ENCODE results near the gene HOXD13.

HOXD13 gene

DNA sequence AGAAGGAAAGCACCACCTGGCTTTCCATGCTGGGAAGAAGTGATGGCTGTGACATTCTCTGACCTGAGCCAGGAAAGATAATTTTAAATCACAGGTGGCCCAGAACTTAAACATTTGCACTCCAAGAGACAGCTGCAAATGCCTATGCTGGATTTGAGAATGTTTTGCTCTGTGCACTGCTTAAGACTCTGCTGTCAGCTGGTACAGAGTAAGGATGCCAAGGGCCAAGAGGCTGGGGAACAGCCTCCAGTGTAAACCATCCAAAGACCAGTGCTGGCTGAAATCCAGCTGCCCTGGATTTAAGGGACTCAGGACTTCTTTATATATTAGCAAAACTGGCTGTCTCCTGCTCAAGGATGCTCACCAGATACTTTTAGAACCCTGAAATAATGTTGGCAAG, 40.9 kb downstream of the HOXD13 start:
- peak; percentile 36 for DNase-seq

DNA sequence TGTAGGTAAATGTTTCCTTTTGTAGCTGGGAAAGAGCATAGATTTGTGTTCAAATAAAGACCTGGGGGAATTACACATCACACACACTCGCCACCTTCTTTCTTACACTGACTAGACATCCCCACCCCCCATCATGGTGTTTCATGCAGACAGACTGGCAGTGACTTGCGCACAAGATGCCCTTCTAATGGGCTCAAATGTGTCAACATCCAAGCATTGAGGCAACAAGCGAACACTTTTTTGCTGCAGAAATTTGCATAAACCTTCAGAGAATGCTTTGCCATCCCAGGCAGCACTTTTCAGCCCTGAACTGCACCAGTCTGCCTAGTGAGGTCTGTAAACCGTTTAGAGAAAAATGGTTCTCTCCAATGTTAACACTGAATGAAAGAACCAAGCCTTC, 41.5 kb downstream of the HOXD13 start:
- no peak for DNase-seq

DNA sequence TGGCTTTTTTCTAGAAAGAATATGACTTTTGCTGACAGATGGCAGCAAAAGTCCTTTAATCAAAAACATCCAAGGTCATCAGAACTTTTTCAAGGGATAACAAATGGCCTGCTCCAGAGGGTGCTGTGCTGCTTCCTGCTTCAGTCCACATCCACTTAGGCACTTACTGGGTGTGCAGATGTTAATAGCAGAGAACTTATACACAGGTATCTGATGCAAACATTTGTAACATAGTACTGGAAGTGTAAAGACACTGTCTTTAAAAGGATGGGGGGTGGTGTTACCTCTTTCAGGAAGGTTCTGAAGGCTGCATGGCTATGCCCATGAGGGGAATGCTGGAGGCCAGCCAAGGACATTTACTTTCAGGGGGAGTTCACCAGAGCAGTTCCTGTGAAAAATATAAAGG, 42.5 kb downstream of the HOXD13 start:
- no peak for DNase-seq

DNA sequence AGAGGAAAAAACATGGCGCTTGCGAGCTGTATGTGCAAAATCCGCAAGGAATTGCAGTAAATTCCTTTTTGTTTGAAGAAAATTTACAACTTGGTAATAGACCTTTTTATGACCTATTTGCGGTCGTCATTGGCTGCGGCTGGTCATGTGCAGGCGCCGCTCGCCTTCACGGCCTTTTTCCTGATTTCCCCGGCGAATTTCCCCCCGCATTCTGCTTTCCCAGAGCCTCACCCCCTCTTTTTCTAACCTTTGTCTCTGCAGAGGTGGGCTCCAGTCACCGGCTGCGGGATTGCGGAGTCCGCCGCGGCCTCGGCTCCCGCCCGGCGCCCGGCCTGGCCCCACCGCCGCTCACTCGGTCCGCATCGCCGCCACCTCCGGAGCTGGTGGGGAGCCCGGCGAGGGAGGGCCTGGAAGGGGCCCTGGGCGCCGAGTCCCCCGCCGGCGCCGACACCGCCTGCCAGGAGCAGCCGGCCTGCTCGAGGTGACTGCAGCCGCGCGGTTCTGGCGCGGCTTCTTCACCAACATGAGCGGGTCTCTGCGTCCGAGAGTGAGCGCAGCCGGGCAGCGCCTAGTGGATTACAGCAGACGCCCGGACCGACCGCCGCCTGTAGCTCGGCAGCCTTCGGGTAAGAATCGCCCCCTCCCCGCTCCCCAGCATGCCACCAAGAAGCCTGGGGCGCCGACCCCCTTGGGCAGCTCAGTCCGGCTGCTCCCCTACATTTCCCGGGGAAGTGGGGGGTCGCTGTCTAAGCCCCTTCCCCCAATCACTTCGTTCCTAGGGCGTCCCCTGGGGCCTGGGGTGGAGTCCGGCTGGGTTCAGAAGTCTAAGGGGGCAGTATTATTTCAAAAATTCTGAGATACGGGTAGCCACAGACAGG, 44.1 kb downstream of the HOXD13 start:
- peak; percentile 73 for DNase-seq

- no peak for DNase-seq
Observed at GRCh38 chr2:176137252-176137580, 44.7 kb downstream of the HOXD13 start.

DNA sequence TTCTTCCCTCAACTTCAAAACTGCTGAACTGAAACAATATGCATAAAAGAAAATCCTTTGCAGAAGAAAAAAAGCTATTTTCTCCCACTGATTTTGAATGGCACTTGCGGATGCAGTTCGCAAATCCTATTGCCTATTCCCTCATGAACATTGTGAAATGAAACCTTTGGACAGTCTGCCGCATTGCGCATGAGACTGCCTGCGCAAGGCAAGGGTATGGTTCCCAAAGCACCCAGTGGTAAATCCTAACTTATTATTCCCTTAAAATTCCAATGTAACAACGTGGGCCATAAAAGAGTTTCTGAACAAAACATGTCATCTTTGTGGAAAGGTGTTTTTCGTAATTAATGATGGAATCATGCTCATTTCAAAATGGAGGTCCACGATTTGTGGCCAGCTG, 45.4 kb downstream of the HOXD13 start:
- no peak for DNase-seq

GRCh38 chr2:176138526-176138922, 46.0 kb downstream of the HOXD13 start:
- no peak for DNase-seq

DNA sequence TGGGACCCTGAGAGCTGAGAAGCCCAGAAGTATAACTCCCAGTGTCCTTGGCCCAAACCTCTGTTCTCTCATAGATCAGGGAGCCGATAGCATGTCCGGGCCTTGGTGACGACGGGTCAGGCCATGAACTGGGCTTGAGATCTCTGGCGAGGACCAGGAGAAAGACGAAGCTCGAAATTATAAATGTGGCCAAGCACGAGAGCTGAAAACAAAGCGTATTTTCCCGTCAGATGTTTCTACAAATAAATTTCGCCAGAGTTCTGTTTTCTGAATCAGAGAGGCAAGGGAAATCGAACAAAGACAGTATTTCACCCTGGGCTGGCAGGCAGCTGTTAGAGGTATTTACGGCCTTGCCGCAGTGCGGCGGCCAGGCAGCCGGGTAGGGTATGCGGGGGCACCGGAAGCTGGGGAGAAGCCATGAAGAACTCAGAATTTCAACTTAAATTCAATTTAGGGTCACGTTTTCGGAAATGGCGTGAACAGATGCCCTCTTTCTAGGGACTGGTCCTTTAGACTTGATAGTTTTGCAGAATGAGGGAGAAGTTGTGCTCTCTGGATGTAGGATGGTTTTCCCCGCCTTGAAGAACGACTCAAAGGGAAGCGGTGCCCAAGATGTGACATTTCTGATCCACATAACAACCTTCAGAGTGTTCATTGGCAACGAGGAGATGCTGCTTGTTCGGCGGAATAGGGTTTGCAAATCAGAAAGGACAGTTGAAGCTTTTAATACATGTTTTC, 46.6 kb downstream of the HOXD13 start:
- DNase-seq = no peak

DNA sequence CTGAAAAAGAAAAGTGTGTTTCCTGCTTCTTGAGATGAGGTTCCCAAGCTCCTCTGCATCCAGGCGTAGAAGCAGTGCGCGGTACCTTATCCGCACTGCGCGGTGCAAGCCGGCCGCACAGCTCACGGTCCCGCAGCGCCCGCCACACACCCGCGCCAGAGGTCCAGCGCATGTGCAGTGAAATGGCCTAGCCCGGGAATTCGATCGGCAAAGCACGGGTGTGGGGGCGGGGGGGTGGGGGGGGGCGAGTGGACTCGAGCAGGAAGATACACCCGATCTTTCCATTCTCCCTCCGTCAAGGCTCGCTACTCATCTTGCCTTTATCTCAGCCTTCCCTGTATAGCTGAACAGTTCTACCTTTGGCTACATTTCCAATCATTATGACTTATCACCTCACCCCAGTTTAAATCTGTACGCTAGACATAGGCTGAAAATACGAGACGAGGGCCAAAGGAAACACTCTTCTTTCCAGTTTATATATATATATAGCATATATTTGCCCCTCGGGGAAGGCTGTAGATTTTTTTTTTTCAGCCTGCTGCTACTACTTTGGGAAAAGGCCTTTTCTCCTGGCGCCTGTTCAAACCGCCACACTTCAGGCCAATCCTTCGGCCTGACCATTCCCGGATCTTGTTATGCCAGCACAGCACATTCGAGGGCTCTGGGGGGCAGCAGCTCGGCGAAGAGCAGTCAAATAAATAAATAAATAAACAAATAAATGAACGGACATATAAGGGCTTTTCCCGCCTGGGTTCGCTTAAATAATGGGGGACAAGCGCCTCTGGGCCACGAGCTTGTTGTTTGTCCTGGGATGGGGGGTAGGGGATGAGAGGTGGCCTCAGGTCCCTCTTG, 47.4 kb downstream of the HOXD13 start:
- no peak for DNase-seq

DNA sequence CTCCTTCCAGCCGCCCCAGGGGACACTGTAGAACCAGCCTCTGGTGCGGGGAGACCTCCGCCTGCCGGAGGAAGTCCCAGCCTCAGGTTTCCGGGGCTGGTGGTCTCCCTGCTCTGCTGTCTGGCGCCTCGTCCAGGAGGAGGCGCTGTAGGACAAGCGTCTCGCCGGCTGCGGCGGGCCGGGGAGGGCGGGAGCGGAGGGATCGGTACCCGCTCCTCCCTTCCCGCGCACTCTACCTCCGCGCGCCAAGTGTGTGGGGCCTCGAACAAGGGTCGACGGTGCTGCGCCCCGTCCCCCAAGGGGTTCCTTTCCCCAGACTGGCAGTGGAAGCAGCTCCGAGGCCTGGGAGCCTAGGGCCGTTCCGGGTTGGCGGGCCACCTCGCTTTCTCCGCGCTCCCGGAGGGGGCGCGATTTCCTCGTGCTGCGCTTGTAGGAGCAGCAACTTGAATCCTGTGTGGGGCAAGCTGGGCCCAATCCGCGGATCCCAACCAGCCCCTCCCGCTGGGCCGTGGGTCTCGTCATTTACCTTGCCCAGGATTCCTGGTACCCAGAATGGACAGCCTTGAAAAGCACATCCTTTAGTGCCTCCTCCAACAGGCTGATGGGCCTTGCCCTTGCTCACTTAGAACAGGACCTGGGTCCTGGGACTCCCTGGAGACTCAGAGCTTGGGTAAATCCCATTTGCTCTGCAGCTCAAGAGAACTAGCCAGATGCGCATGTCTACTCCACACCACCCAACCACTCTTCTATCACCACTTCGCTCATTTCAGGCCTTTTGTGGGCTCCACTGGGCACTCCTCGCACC, 48.2 kb downstream of the HOXD13 start:
- DNase-seq = peak; percentile 93

DNA sequence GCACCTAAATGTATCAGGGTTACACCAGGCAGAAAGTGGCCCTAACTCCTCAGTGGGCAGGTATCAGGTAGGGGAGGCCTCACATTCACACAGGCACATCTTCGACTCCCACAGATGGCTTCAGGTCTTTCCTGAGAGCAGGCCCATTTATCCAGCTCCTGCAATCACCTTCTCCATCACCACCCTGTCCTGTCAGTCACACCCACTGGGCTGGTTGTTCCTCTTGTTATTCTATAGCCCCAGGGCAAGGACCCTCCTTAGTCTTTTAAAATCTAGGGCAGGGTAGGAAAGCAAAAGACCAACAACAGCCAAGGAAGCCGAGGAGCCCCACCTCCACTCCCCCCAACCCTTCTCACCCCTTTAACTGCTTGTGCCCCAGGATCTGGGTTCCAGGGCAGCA, 49.8 kb downstream of the HOXD13 start:
- no peak for DNase-seq
